IPS-11a (cell line): Measurements from ENCODE around the gene CD27.
"Not testable (repeated sequence)": the region's sequence is repeated elsewhere in the genome, so short reads cannot be mapped to it uniquely, and the experiment has no call there.

Experiments
- H3K4me3 ChIP-seq: one replicate; pipeline ENCODE4 v1.5.1; 2013; ENCODE audit warnings: low read depth, low read length, control low read depth

The CD27 gene

GRCh38 chr12:6444704-6445688 lies at the start of gene CD27:
Gene CD27 (plus strand): TSS chr12:6444955. CDS start chr12:6445096, 141 bp downstream.
- H3K4me3 ChIP-seq = no peak within 1 kb of the TSS

GRCh38 chr12:6396031-6396430 lies 48.7 kb upstream of the CD27 start:
- no peak overlapping the region for H3K4me3 ChIP-seq

GRCh38 chr12:6399884-6400644 lies 44.7 kb upstream of the CD27 start:
- no peak overlapping the region for H3K4me3 ChIP-seq

GRCh38 chr12:6404390-6404789 lies 40.4 kb upstream of the CD27 start:
- H3K4me3 ChIP-seq = no peak overlapping the region

- no peak overlapping the region for H3K4me3 ChIP-seq
These were observed 38.8 kb upstream of the CD27 start for GRCh38 chr12:6405963-6406362.

GRCh38 chr12:6407236-6407954 lies 37.4 kb upstream of the CD27 start:
- H3K4me3 ChIP-seq = no peak overlapping the region

- H3K4me3 ChIP-seq = no peak overlapping the region
These were observed 28.2 kb upstream of the CD27 start for GRCh38 chr12:6416596-6416995.

- H3K4me3 ChIP-seq = no peak overlapping the region
These were observed 26.0 kb upstream of the CD27 start for GRCh38 chr12:6418796-6419195.

GRCh38 chr12:6420364-6420763 lies 24.4 kb upstream of the CD27 start:
- no peak overlapping the region for H3K4me3 ChIP-seq

- H3K4me3 ChIP-seq = no peak overlapping the region
These were observed 21.3 kb upstream of the CD27 start for GRCh38 chr12:6423267-6424007.

- H3K4me3 ChIP-seq = no peak overlapping the region
These were observed 20.8 kb upstream of the CD27 start for GRCh38 chr12:6424008-6424347.

GRCh38 chr12:6424866-6425265 lies 19.9 kb upstream of the CD27 start:
- no peak overlapping the region for H3K4me3 ChIP-seq

- no peak overlapping the region for H3K4me3 ChIP-seq
These were observed 18.9 kb upstream of the CD27 start for GRCh38 chr12:6425590-6426531.

GRCh38 chr12:6426882-6427671 lies 17.7 kb upstream of the CD27 start:
- no peak overlapping the region for H3K4me3 ChIP-seq

GRCh38 chr12:6427796-6428195 lies 17.0 kb upstream of the CD27 start:
- H3K4me3 ChIP-seq = not testable (repeated sequence)

GRCh38 chr12:6428326-6428725 lies 16.4 kb upstream of the CD27 start:
- no peak overlapping the region for H3K4me3 ChIP-seq

- H3K4me3 ChIP-seq = no peak overlapping the region
These were observed 14.4 kb upstream of the CD27 start for GRCh38 chr12:6430124-6430989.

- H3K4me3 ChIP-seq = no peak overlapping the region
These were observed 11.8 kb upstream of the CD27 start for GRCh38 chr12:6432991-6433390.
